Measurements from ENCODE around the gene ARMC2.
"Not testable (repeated sequence)": the region's sequence is repeated elsewhere in the genome, so short reads cannot be mapped to it uniquely, and the experiment has no call there.

ARMC2 gene

DNA sequence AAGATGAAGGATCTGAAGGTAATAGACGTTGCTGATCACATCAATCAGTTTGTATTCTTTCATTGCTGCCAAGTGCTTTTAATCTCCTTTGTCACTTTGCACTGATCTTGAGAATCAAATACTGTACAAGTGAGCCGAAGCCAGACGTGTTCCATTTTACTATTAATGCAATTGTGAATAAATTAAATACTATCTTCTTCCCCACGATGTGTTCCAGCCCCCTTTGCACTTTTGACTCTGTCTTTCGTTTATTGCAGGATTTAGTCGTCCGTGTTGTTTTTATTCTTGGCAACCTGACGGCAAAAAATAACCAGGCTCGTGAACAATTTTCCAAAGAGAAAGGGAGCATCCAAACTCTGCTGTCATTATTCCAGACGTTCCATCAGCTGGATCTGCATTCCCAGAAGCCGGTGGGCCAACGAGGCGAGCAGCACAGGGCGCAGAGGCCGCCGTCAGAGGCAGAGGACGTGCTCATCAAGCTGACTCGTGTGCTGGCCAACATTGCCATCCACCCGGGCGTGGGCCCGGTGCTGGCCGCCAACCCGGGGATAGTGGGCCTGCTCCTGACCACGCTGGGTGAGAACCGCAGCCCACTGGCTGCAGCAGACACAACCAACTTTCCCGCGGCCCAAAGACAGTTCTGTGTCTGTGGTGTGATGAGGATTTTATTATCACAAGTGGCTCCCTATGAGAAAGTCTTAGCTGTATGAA, 104.7 kb downstream of the ARMC2 start:
- no peak for DNase-seq (ENCODE audit: low read depth)

- DNase-seq (ENCODE audit: low read depth): no peak
These were observed 105.5 kb downstream of the ARMC2 start for GRCh38 chr6:108953681-108954080.

DNA sequence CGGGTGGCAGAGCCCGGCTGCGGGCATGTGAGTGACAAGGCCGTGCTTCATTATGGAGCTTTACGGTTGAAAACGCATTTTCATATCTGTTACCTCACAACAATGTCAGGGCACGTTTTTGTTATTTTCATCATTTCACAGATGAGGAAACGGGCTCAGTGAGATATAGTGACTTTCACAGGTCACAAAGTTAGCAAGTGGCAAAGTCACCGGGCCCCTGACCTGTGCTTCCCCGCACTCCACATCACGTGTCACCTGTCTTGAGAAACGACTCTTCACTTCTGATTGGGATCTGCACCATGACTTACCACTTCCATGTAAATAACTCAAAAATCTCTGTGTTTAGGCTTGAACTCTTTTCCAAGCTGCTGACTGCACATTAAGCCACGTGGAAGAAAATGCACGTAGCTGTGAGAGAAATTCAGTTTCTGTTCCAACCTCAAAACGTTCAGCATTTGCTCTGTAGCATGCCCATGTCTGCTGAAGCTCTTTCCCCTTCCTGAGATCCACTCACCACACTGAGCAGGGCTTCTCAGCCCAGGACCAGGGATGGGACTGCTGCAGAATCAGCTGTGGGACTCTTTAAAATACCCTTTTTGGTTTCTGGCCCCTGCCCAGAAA, 107.2 kb downstream of the ARMC2 start:
- DNase-seq (ENCODE audit: low read depth): no peak

DNA sequence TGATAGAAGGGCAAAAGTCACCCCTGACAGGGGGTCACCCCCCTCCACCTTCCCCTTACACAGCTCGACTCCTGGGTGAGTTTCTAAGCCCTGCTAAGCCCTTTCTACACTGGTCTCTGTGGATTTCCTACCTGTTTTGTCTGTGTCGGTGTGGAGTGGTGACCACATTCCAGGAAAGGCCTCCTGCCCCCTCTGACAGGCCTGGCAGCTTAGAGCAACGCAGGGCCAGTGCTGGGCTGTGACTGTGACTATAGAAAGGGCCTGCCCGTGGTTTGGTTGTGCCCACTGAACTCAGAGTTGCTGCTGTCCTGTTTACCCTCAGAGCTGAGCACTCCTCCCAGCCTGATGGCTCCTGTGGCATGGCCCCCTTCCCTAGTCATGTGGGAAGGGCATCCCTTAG, 109.0 kb downstream of the ARMC2 start:
- DNase-seq (ENCODE audit: low read depth): no peak

GRCh38 chr6:108958900-108959770, 110.9 kb downstream of the ARMC2 start:
- DNase-seq (ENCODE audit: low read depth): no peak

DNA sequence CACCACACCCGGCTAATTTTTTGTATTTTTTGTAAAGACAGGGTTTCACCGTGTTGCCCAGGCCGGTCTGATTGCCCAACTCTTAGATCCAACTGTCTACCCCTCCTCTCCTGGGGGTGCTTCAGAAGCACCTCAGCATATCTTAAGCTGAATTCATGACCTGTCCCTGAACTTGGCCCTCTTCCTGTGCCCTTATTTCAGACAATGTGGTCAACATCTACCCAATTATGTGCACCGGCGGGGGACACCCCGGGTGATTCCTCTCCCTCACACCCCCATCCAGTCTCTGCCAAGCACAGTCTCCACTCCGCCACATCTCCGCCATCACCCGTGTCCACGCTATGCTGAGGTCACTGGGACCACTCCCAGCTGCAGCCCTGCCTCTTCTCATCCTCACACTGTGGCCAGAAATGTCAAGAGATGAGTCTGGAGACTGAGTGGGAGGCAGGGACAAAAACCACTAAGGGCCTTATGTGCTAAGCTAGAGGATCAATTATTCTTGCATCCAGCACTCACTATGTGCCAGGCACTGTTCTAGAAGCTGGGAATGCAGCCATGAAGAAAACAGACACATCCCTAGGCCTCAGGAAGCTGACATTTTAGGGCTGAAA, 111.9 kb downstream of the ARMC2 start:
- DNase-seq (ENCODE audit: low read depth): no peak

DNA sequence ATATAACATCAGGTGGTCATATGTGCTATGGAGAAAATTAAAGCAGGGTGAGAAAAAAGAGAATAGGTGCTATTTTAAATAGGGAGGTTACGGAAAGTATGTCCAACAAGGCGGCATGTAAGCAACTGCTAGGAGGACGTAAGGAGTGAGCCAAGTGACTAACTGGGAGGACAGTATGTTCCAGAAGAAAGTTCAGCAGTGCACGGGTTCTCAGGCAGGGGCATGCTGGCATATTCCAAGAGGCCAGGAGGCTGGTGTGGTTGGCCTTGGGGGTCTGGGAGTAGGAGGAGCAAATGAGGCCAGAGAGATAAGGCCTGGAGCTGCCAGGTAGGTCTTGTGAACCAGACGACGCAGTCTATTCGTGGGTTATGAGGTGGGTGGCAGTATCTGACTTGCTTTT, 112.4 kb downstream of the ARMC2 start:
- DNase-seq (ENCODE audit: low read depth): no peak

DNA sequence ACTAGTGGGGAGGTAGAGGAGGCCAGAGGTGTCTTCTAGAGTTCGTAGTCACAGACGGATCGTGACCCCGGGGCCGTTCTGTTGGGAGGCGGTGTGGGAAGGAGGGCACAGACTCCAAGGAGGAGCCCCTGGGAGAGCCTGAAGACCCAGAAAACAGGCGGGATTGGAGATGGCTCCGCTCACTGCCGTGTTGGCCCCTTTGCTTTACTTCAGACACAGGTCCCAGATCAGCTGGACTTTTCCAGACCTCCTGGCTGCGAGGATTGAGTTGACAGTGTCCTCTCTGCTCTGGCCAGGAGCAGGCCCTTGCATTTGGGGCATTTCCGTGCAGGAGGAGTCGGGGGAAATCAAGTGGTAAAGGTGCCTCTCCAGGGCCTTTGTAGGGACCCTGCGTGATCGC, 112.9 kb downstream of the ARMC2 start:
- DNase-seq (ENCODE audit: low read depth): no peak

GRCh38 chr6:108961985-108962384, 113.8 kb downstream of the ARMC2 start:
- DNase-seq (ENCODE audit: low read depth): no peak

GRCh38 chr6:108966251-108966650, 118.0 kb downstream of the ARMC2 start:
- no peak for DNase-seq (ENCODE audit: low read depth)

DNA sequence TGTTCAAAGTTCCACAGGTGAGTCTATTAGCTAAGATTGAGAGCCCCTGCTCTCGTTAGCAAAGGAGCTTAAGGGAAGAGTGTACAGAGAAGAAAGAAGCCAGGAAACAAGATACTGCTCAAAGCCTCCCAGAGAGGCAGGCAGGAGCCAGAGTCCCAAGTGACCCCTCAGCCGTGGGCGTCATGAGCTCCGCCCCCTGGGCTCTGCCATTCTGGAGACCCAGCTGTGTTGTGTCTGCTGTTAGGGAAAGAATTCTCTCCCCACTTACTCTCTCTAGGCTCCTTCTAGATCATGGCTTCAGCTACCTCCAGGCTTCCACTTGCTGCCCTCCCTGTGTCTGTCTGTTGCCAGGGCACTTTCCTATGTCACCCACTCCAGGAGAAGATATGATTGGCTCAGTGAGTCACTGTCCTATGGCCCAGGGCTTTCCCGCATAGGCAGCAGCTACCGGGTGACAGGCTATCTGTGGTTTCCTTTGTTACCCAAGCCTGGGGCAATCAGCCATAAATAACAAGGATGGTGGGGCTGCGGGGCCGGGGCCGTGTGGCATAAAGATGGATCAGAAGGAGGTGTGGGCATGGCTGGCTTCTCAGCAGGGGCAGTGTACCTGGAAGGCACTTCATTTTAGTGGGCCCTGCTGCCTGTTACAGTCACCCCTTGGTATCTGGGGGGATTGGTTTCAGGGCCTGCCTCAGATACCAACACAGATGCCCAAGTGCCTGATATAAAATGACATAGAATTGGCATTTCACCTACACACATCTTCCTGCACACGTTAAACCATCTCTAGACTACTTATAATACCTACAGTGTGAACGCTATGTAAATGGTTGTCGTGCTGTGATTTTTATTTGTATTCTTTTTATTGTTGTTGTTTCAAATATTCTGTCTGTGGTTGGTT, 118.9 kb downstream of the ARMC2 start:
- no peak for DNase-seq (ENCODE audit: low read depth)

- DNase-seq (ENCODE audit: low read depth): no peak
These were observed 120.4 kb downstream of the ARMC2 start for GRCh38 chr6:108968325-108969316.

GRCh38 chr6:108969776-108970175, 121.6 kb downstream of the ARMC2 start:
- DNase-seq (ENCODE audit: low read depth): no peak

DNA sequence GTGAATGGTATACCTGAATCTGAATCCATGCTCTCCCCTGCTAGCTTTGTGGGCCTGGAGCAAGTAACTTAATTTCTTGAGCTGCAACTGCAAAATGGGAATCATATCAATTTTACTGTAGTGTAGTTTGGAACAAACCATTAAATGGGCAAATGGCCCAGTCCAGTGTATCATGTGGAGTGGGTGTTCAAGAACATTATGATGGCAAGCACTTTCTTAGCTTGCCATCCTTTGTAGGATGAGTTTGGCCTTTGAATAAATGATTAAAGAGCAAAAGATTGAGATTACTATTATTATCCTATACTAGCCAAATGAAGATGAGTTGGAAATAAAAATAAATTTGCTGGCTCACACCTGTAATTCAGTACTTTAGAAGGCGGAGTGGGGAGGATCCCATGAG, 126.0 kb downstream of the ARMC2 start:
- no peak for DNase-seq (ENCODE audit: low read depth)

- not testable (repeated sequence) for DNase-seq (ENCODE audit: low read depth)
These were observed 130.4 kb downstream of the ARMC2 start for GRCh38 chr6:108978638-108979037.

DNA sequence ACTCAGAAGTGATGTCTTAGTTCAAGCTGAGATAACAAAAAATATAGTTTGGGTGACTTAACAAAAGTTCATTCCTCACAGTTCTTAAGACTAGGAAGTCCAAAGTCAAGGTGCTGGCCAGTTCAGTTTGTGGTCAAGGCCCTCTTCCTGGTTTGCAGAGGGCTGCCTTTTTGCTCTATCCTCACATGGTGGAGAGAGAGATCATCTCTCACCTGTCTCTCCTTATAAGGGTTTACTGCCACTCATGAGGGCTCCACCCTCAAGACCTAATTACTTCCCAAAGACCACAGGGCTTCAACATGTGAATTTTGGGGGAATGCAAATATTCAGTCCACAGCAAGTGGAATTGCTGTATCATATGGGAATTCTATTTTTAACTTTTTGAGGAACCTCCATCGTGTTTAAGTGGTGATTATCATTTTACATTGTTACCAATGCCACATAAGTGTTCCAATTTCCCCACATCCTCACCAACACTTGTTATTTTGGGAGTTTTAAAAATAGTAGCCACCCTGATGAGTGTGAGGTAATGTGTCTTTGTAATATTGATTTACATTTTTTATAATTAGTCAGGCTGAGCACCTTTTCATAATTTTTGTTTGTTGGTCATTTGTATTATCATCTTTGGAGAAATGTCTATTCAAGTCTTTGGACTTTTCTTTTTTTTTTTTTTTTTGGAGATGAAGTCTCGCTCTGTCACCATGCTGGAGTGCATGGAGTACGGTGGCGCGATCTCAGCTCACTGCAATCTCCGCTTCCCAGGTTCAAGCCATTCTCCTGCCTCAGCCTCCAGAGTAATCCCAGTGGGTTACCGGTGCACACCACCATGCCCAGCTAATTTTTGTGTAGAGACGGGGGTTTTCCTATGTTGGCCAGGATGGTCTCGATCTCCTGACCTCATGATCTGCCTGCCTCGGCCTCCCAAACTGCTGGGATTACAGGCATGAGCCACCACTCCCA, 134.2 kb downstream of the ARMC2 start:
- no peak for DNase-seq (ENCODE audit: low read depth)

- DNase-seq (ENCODE audit: low read depth): no peak
These were observed 134.9 kb downstream of the ARMC2 start for GRCh38 chr6:108983151-108983550.

GRCh38 chr6:108985301-108985700, 137.1 kb downstream of the ARMC2 start:
- DNase-seq (ENCODE audit: low read depth): no peak

- no peak for DNase-seq (ENCODE audit: low read depth)
These were observed 138.9 kb downstream of the ARMC2 start for GRCh38 chr6:108987156-108987555.

Data from activated T-cell treated with anti-CD3 and anti-CD28 coated beads for 24 hours (primary cell).